Prostate gland (tissue), 2 donors: ENCODE measurements around the gene SLC9A4. TPM values are rescaled to one million over a fixed set of nuclear protein-coding genes. Genes with fewer than 3 reads are reported as not detected.

ENCODE experiments used
- DNase-seq: peaks from one replicate; pipeline ENCODE4 v3.0.0-alpha.2; 2019; ENCODE audit warnings: low spot score
- H3K27ac ChIP-seq, 2 donors: fragments of 200-600 bp; sonication (generic); 2 replicates each; pipeline ENCODE4 v1.5.1; 2017 to 2019
- H3K27me3 ChIP-seq: fragments of 200-600 bp; sonication (generic); replicated peaks from 2 replicates; pipeline ENCODE4 v1.5.1; 2019; ENCODE audit not compliant: insufficient read depth
- H3K36me3 ChIP-seq, 2 donors: fragments of 200-600 bp; sonication (generic); 1 replicate in 1 of 2; 2 replicates in 1 of 2; pipeline versions ENCODE4 v1.5.1 to v1.8.1; 2017 to 2019
- H3K4me1 ChIP-seq: fragments of 200-600 bp; sonication (generic); replicated peaks from 2 replicates; pipeline ENCODE4 v1.5.1; 2019
- H3K4me3 ChIP-seq, 2 donors: fragments of 200-600 bp; sonication (generic); 2 replicates each; pipeline ENCODE4 v1.5.1; 2017 to 2019
- H3K9me3 ChIP-seq: fragments of 200-600 bp; sonication (generic); 2 replicates; pipeline ENCODE4 v1.5.1; 2017
- CTCF ChIP-seq, 4 experiments: fragments of 200-600 bp in 2 of 4; fragments of 450-650 bp in 2 of 4; sonication (generic) in 2 of 4; IDR thresholded peaks; 1 replicate in 3 of 4; 2 replicates in 1 of 4; pipeline ENCODE4 v1.5.1; 2016 to 2019; ENCODE audit warnings: antibody characterized with exemption in 4 of 4, mild to moderate bottlenecking in 2 of 4, moderate library complexity in 2 of 4
- POLR2A ChIP-seq: fragments of 450-650 bp; IDR thresholded peaks from one replicate; pipeline ENCODE4 v1.6.1; 2016; ENCODE audit warnings: antibody characterized with exemption, mild to moderate bottlenecking
- POLR2AphosphoS5 ChIP-seq: sonication (generic); formaldehyde crosslinking; IDR thresholded peaks from one replicate; pipeline ENCODE4 v1.6.1; 2017; ENCODE audit warnings: antibody characterized with exemption
- WGBS: methylation state at CpG from one replicate; pipeline ENCODE4 v1.1.5; 2018; 5-methylcytosine and 5-hydroxymethylcytosine counted together
- intact Hi-C: fragments of 100-400 bp; cut with DNase I; formaldehyde crosslinking; loops from one replicate; pipeline ENCODE4 v1.14.2; 2022
- total RNA-seq, 2 donors: library from RNA; depleted of rRNA; stranded (reverse); fragments of >200 nt; gene quantifications; one replicate each; pipeline ENCODE4 v1.1.0, GENCODE V29; 2016

The SLC9A4 gene
- total RNA-seq, 2 donors from 2014 or later: not detected

- Histone ChIP-seq H3K36me3 (no peaks in the 10 kb centered on the region), H3K27me3 (no peaks in the 10 kb centered on the region), H3K27ac (no peak overlapping the region), H3K4me1 (no peaks in the 10 kb centered on the region), H3K4me3 (no peak overlapping the region), H3K9me3 (no peaks in the 10 kb centered on the region)
- TF ChIP-seq POLR2A (no peak), POLR2AphosphoS5 (no peak), CTCF (IDR thresholded peaks at IDR 0.05) (no peak)
- WGBS: 68% methylated on average over 2 of the region's 2 CpGs
- no peak for DNase-seq
- intact Hi-C loops: no loop called here
Observed at GRCh38 chr2:102451968-102452367, 21.1 kb upstream of the SLC9A4 start.

- Histone ChIP-seq H3K36me3 (no peaks in the 10 kb centered on the region), H3K27ac (no peak overlapping the region), H3K27me3 (no peaks in the 10 kb centered on the region), H3K4me1 (no peaks in the 10 kb centered on the region), H3K9me3 (no peaks in the 10 kb centered on the region), H3K4me3 (no peak overlapping the region)
- WGBS: 24% methylated on average over 4 of the region's 4 CpGs
- no peak for TF ChIP-seq POLR2A
- TF ChIP-seq POLR2AphosphoS5: no peak
- no peak for TF ChIP-seq CTCF (IDR thresholded peaks at IDR 0.05)
- no peak for DNase-seq
- intact Hi-C loops: no loop called here
Observed at GRCh38 chr2:102453501-102453900, 19.5 kb upstream of the SLC9A4 start.

GRCh38 chr2:102455061-102455670, 17.9 kb upstream of the SLC9A4 start:
- Histone ChIP-seq H3K36me3 (no peaks in the 10 kb centered on the region), H3K4me3 (no peak overlapping the region), H3K27me3 (no peaks in the 10 kb centered on the region), H3K27ac (no peak overlapping the region), H3K9me3 (no peaks in the 10 kb centered on the region), H3K4me1 (no peaks in the 10 kb centered on the region)
- WGBS: 87% methylated on average over 2 of the region's 2 CpGs
- intact Hi-C loops: no loop called here
- TF ChIP-seq POLR2A (no peak), CTCF (IDR thresholded peaks at IDR 0.05) (no peak), POLR2AphosphoS5 (no peak)
- no peak for DNase-seq

GRCh38 chr2:102460467-102460866, 12.6 kb upstream of the SLC9A4 start:
- no peaks in the 10 kb centered on the region for H3K9me3 ChIP-seq
- H3K36me3 ChIP-seq: no peaks in the 10 kb centered on the region
- TF ChIP-seq POLR2AphosphoS5 (no peak), POLR2A (no peak), CTCF (IDR thresholded peaks at IDR 0.05) (no peak)
- H3K4me1 ChIP-seq: no peaks in the 10 kb centered on the region
- WGBS: 87% methylated on average over 1 of the region's 1 CpG
- intact Hi-C loops: no loop called here
- no peaks in the 10 kb centered on the region for H3K27me3 ChIP-seq
- H3K27ac ChIP-seq: no peak overlapping the region
- DNase-seq: no peak
- H3K4me3 ChIP-seq: no peak overlapping the region

GRCh38 chr2:102461188-102461587, 11.8 kb upstream of the SLC9A4 start:
- Histone ChIP-seq H3K27me3 (no peaks in the 10 kb centered on the region), H3K27ac (no peak overlapping the region), H3K4me3 (no peak overlapping the region), H3K9me3 (no peaks in the 10 kb centered on the region), H3K4me1 (no peaks in the 10 kb centered on the region), H3K36me3 (no peaks in the 10 kb centered on the region)
- intact Hi-C loops: no loop called here
- TF ChIP-seq POLR2AphosphoS5 (no peak), POLR2A (no peak), CTCF (IDR thresholded peaks at IDR 0.05) (no peak)
- WGBS: 100% methylated on average over 6 of the region's 6 CpGs
- no peak for DNase-seq
